Right lobe of liver (tissue), 4 donors: ENCODE measurements around the gene CPSF3.

Experiments used
- POLR2A ChIP-seq: fragments of 450-650 bp; IDR thresholded peaks from one replicate; pipeline ENCODE4 v1.6.1; 2017; ENCODE audit warnings: antibody characterized with exemption, mild to moderate bottlenecking
- TF ChIP-seq, protein P1 (sequence below), 4 donors: fragments of 200-600 bp in 3 of 4; fragments of 450-650 bp in 1 of 4; IDR thresholded peaks; one replicate each; pipeline versions ENCODE4 v1.5.1 to v1.8.0; 2016 to 2022; ENCODE audit warnings: antibody characterized with exemption in 4 of 4, mild to moderate bottlenecking in 2 of 4
- donor health status: DM: no; HTN: no; CAD: no.
- donor health status: DM: no; HTN: no; CAD: no.
- donor health status: DM: no; HTN: yes; CAD: no.

DNA sequence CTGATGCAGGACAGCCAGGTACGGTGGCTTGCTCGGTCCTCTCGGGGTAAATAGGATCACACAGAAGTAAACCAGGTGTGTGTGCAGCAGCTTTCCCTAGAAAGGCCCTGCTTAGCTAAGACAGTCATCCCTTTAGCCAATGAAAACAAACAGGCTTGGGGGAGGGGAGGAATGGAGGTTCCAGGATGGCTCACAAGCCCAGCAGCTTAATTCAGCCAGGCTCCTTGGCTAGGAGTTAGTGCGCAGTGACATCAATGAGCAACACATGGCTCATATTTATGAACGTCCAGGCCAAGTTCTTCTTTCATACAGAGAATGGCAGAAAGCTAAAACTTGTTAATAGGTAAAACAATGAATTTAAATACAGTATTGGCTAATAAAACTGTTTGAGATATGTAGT, 61.1 kb downstream of the CPSF3 start:
- TF ChIP-seq POLR2A, result no peak
- TF ChIP-seq, protein P1, sequence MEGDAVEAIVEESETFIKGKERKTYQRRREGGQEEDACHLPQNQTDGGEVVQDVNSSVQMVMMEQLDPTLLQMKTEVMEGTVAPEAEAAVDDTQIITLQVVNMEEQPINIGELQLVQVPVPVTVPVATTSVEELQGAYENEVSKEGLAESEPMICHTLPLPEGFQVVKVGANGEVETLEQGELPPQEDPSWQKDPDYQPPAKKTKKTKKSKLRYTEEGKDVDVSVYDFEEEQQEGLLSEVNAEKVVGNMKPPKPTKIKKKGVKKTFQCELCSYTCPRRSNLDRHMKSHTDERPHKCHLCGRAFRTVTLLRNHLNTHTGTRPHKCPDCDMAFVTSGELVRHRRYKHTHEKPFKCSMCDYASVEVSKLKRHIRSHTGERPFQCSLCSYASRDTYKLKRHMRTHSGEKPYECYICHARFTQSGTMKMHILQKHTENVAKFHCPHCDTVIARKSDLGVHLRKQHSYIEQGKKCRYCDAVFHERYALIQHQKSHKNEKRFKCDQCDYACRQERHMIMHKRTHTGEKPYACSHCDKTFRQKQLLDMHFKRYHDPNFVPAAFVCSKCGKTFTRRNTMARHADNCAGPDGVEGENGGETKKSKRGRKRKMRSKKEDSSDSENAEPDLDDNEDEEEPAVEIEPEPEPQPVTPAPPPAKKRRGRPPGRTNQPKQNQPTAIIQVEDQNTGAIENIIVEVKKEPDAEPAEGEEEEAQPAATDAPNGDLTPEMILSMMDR (IDR thresholded peaks at IDR 0.05), result no peak
